GM19023 (cell line): ENCODE results near the gene EXOC2.

Experiments
- ATAC-seq: cut with Tn5 transposase; IDR thresholded peaks from one replicate; pipeline ENCODE4 v1.9.1; 2021; ENCODE audit warnings: mild to moderate bottlenecking, moderate library complexity; ENCODE audit not compliant: unreplicated experiment

EXOC2 gene

GRCh38 chr6:449486-450419 lies 243.2 kb downstream of the EXOC2 start:
- no peak for ATAC-seq

GRCh38 chr6:449057-449430 lies 243.9 kb downstream of the EXOC2 start:
- ATAC-seq: no peak

- ATAC-seq: no peak
Observed at GRCh38 chr6:448296-449056, 244.5 kb downstream of the EXOC2 start.

- no peak for ATAC-seq
Observed at GRCh38 chr6:447381-448165, 245.4 kb downstream of the EXOC2 start.

- ATAC-seq: no peak
Observed at GRCh38 chr6:446418-447366, 246.2 kb downstream of the EXOC2 start.

GRCh38 chr6:445571-446417 lies 247.1 kb downstream of the EXOC2 start:
- no peak for ATAC-seq

- no peak for ATAC-seq
Observed at GRCh38 chr6:444653-445275, 248.2 kb downstream of the EXOC2 start.

- no peak for ATAC-seq
Observed at GRCh38 chr6:443621-444159, 249.2 kb downstream of the EXOC2 start.

GRCh38 chr6:441126-441920 lies 251.6 kb downstream of the EXOC2 start:
- ATAC-seq: no peak

GRCh38 chr6:439641-440167 lies 253.2 kb downstream of the EXOC2 start:
- no peak for ATAC-seq

- no peak for ATAC-seq
Observed at GRCh38 chr6:438634-439170, 254.2 kb downstream of the EXOC2 start.

- ATAC-seq: no peak
Observed at GRCh38 chr6:437037-437392, 255.9 kb downstream of the EXOC2 start.

GRCh38 chr6:436308-437036 lies 256.5 kb downstream of the EXOC2 start:
- no peak for ATAC-seq

- ATAC-seq: no peak
Observed at GRCh38 chr6:435441-436307, 257.3 kb downstream of the EXOC2 start.
